ENCODE data around the gene PNPLA5.

Gene PNPLA5

GRCh38 chr22:43923631-43924464 is 32.0 kb upstream of the PNPLA5 start, which contains the start of gene PNPLA3:
TSS of gene PNPLA3 (plus strand) at chr22:43923805. CDS start at chr22:43923912, 107 bp downstream.
- ATAC-seq: peak; percentile 94
- no peak for TF ChIP-seq TCF4 (CRISPR knock-in tag; IDR thresholded peaks at IDR 0.05; ENCODE audit: borderline replicate concordance)
- 0 out of 2 replicates have a peak, but pooled peaks have one; percentile 15 for TF ChIP-seq ZFP3 (CRISPR knock-in tag; IDR thresholded peaks at IDR 0.05)

- TF ChIP-seq CSDC2 (CRISPR knock-in tag; IDR thresholded peaks at IDR 0.05) (no peak), ZNF565 (CRISPR knock-in tag; conservative IDR thresholded peaks at IDR 0.05; ENCODE audit: low read depth) (no peak), RARB (CRISPR knock-in tag; IDR thresholded peaks at IDR 0.05) (no peak), BACH2 (CRISPR knock-in tag; IDR thresholded peaks at IDR 0.05; ENCODE audit: borderline replicate concordance) (no peak), ISL1 (CRISPR knock-in tag; IDR thresholded peaks at IDR 0.05) (no peak), TCF4 (CRISPR knock-in tag; IDR thresholded peaks at IDR 0.05; ENCODE audit: borderline replicate concordance) (no peak), ZFP3 (CRISPR knock-in tag; IDR thresholded peaks at IDR 0.05) (no peak), ARNTL (CRISPR knock-in tag; IDR thresholded peaks at IDR 0.05; ENCODE audit: borderline replicate concordance, low read depth) (no peak), PPARA (CRISPR knock-in tag; IDR thresholded peaks at IDR 0.05; ENCODE audit: borderline replicate concordance) (no peak), ESRRG (CRISPR knock-in tag; IDR thresholded peaks at IDR 0.05) (no peak), ZNF70 (CRISPR knock-in tag; IDR thresholded peaks at IDR 0.05) (no peak), SNAI2 (CRISPR knock-in tag; IDR thresholded peaks at IDR 0.05) (no peak), PATZ1 (CRISPR knock-in tag; IDR thresholded peaks at IDR 0.05; ENCODE audit: borderline replicate concordance) (no peak), ZFP30 (CRISPR knock-in tag; IDR thresholded peaks at IDR 0.05) (no peak), ZC3H10 (CRISPR knock-in tag; IDR thresholded peaks at IDR 0.05) (no peak), CREB5 (CRISPR knock-in tag; IDR thresholded peaks at IDR 0.05; ENCODE audit: low read depth) (no peak), OSR1 (CRISPR knock-in tag; IDR thresholded peaks at IDR 0.05) (no peak)
- TF ChIP-seq, protein P1, sequence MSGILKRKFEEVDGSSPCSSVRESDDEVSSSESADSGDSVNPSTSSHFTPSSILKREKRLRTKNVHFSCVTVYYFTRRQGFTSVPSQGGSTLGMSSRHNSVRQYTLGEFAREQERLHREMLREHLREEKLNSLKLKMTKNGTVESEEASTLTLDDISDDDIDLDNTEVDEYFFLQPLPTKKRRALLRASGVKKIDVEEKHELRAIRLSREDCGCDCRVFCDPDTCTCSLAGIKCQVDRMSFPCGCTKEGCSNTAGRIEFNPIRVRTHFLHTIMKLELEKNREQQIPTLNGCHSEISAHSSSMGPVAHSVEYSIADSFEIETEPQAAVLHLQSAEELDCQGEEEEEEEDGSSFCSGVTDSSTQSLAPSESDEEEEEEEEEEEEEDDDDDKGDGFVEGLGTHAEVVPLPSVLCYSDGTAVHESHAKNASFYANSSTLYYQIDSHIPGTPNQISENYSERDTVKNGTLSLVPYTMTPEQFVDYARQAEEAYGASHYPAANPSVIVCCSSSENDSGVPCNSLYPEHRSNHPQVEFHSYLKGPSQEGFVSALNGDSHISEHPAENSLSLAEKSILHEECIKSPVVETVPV (CRISPR knock-in tag; IDR thresholded peaks at IDR 0.05): no peak
- TF ChIP-seq, protein P2, sequence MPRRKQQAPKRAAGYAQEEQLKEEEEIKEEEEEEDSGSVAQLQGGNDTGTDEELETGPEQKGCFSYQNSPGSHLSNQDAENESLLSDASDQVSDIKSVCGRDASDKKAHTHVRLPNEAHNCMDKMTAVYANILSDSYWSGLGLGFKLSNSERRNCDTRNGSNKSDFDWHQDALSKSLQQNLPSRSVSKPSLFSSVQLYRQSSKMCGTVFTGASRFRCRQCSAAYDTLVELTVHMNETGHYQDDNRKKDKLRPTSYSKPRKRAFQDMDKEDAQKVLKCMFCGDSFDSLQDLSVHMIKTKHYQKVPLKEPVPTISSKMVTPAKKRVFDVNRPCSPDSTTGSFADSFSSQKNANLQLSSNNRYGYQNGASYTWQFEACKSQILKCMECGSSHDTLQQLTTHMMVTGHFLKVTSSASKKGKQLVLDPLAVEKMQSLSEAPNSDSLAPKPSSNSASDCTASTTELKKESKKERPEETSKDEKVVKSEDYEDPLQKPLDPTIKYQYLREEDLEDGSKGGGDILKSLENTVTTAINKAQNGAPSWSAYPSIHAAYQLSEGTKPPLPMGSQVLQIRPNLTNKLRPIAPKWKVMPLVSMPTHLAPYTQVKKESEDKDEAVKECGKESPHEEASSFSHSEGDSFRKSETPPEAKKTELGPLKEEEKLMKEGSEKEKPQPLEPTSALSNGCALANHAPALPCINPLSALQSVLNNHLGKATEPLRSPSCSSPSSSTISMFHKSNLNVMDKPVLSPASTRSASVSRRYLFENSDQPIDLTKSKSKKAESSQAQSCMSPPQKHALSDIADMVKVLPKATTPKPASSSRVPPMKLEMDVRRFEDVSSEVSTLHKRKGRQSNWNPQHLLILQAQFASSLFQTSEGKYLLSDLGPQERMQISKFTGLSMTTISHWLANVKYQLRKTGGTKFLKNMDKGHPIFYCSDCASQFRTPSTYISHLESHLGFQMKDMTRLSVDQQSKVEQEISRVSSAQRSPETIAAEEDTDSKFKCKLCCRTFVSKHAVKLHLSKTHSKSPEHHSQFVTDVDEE (CRISPR knock-in tag; IDR thresholded peaks at IDR 0.05): no peak
- TF ChIP-seq, protein P3, sequence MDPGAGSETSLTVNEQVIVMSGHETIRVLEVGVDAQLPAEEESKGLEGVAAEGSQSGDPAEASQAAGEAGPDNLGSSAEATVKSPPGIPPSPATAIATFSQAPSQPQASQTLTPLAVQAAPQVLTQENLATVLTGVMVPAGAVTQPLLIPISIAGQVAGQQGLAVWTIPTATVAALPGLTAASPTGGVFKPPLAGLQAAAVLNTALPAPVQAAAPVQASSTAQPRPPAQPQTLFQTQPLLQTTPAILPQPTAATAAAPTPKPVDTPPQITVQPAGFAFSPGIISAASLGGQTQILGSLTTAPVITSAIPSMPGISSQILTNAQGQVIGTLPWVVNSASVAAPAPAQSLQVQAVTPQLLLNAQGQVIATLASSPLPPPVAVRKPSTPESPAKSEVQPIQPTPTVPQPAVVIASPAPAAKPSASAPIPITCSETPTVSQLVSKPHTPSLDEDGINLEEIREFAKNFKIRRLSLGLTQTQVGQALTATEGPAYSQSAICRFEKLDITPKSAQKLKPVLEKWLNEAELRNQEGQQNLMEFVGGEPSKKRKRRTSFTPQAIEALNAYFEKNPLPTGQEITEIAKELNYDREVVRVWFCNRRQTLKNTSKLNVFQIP (CRISPR knock-in tag; IDR thresholded peaks at IDR 0.05; ENCODE audit: borderline replicate concordance, low read depth): no peak
- peak; percentile 23 for ATAC-seq
Observed at GRCh38 chr22:43923191-43923590, 31.4 kb upstream of the PNPLA5 start.

- no peak for ATAC-seq
- TF ChIP-seq PATZ1 (CRISPR knock-in tag; IDR thresholded peaks at IDR 0.05; ENCODE audit: borderline replicate concordance) (no peak), TOX (CRISPR knock-in tag; IDR thresholded peaks at IDR 0.05; ENCODE audit: borderline replicate concordance) (no peak), ARNTL (CRISPR knock-in tag; IDR thresholded peaks at IDR 0.05; ENCODE audit: borderline replicate concordance, low read depth) (no peak), ZNF565 (CRISPR knock-in tag; conservative IDR thresholded peaks at IDR 0.05; ENCODE audit: low read depth) (no peak), CREB5 (CRISPR knock-in tag; IDR thresholded peaks at IDR 0.05; ENCODE audit: low read depth) (no peak), PPARA (CRISPR knock-in tag; IDR thresholded peaks at IDR 0.05; ENCODE audit: borderline replicate concordance) (no peak)
Observed at GRCh38 chr22:43922123-43922522, 30.3 kb upstream of the PNPLA5 start.

All from SK-N-SH treated with all-trans-retinoic acid at 6 μM for 48 hours (cell line).